NK-92 (cell line): ENCODE data around the gene POC1A.

Experiments
- DNase-seq: peaks from one replicate; lab custom pipeline; 2025; ENCODE audit not compliant: unreplicated experiment; lab: John Stamatoyannopoulos, UW

Gene POC1A

DNA sequence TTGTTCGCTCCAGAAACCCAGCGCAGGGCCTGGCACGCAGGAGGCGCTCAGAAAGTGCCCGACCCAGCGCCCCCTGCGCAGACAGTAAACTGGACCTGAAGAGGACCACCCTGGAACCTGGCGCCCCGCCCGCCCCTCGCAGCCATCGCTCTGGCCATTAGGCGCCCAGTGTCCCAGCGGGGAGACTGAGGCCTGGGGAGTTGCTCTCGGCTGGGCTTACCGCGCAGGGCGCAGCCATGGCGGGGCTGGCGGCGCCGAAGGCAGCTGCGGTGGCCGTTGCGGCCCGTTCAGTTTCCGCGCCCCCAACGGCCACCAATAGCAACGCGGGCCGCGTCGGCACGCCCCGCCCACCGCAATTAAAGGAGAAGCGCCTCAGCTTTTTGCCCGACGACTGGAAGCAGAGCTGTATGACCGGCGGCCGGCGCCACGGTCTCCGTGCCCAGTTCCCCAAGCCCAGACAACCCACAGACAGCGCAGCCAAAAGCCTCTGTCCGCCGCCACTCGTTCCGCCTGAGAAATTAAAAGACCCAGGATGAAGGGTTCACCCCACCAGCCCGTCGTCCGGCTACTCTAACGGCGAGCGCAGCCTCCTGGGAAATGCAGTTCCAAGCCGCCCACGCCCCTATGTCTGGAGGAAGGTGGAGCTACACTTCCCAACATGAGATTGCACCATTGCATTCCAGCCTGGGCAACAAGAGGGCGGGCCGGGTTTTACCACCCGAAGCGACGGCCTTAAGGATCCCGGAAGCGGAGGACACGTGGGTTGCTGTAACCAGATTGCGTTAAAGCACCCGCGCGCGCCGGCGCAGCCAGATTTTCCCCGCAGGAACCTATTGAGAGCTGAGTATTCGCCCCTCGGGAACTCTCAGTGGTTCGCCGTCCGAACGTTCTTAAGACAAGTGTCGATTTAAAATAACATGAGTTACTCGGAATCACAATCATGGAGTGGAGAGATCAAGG, at the start of gene POC1A:
Gene POC1A, minus strand, starts transcription at position 289 of the 960 bp plus-strand sequence. Its CDS starts 51 bp downstream, at position 238.
- no peak for DNase-seq

- DNase-seq: no peak
Observed at GRCh38 chr3:52203701-52204100, 49.5 kb upstream of the POC1A start.

GRCh38 chr3:52202384-52203077, 48.3 kb upstream of the POC1A start:
- DNase-seq: no peak

DNA sequence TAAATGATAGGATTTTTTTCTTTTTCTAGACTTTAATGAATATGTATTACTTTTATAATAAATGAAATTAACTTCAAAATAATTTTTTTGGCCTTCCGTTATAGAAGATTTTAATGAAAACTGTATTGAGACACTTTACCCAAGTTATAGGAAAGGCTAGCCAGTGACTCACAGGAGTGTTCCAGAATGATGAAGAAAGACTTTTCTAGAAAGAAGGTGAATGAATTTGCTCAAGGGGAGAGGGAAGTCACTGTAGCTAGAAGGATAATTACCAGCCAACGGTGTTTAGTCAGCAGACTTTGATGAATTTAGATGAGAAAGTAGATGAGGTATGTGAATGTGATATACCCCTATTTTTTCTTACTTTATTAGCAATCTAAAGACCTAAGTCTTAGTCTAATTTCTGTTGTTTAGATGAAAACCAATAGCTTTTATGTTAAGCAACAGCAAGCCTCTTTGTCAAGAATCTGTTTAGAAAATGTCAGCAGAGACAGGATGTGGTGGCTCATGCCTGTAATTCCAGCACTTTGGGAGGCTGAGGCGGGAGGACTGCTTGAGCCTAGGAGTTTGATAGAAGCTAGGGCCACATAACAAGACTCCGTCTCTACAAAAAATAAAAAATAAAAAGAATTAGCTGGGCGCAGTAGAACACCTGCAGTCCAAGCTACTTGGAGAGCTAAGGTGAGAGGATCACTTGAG, 46.9 kb upstream of the POC1A start:
- DNase-seq: no peak

DNA sequence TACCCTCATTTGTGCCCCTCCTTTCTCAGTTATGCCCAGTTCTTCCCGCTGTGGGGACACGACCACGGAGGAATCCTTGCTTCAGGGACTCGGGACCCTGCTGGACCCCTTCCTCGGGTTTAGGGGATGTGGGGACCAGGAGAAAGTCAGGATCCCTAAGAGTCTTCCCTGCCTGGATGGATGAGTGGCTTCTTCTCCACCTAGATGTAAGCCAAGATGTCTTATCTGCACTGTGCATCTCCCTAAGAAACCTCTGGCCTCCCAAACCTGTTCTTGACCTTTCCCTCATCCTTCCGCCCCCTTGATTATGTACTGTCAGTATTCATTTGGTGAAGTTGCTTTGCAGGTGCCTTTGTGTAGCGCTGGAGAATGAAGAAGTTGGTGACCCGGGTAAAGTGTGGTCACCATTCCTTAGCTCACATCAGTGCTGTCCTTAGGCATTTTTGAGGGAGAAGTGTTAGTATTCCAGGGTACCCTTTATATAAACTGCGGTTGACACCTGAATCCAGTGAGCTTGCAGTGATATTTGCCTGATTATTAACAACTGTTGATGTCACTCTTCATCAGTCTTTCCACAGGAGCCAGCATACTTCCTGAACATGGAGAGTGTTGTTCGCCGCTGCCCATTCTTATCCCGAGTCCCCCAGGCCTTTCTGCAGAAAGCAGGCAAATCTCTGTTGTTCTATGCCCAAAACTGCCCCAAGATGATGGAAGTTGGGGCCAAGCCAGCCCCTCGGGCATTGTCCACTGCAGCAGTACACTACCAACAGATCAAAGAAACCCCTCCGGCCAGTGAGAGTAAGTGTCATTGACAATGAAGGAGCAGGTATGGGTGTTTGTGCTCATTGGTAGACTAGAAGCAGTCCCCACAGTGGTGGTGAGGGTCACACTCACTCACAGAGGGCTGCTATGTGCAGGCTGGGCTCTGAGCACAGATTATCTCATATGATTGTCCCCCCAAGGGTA, 44.7 kb upstream of the POC1A start:
- DNase-seq: no peak

DNA sequence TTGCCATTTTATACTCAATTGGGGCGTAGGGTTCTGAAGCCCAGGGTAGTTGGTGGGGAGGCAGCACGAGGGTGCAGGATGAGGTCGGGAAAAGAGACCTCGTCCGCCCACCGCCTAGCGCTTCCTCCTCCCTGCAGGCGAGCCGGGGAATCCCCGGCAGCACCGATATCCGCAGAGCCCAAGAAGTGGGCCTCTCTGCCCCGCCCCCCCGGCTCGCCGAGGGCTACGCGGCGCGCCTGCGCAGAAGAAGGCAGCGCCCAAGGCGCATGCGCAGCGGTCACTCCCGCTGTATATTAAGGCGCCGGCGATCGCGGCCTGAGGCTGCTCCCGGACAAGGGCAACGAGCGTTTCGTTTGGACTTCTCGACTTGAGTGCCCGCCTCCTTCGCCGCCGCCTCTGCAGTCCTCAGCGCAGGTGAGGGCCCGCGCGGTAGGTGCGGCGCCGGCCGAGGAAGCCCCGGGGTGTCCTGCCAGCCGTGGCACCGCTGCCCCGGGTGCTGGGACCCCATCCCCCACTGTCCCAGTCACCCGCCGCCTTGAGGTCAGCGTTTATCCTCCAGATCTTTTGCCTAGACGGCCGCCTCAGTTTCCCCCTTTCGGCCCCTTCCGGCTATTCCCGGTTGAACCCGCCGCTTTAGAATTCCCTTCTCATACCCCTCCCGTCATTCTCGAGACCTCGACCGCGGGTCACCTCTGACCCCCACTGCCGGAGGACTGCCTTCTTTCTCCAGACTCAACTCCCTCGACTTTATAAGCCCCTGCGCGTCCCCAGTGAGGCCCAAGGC, 43.8 kb upstream of the POC1A start, which contains the start of gene ALAS1:
Gene ALAS1, plus strand, starts transcription at position 319 of the 784 bp plus-strand sequence. CDS start 1,082 bp downstream, outside the sequence.
- peak; percentile 75 for DNase-seq

- no peak for DNase-seq
Observed at GRCh38 chr3:52197499-52197841, 43.2 kb upstream of the POC1A start.

DNA sequence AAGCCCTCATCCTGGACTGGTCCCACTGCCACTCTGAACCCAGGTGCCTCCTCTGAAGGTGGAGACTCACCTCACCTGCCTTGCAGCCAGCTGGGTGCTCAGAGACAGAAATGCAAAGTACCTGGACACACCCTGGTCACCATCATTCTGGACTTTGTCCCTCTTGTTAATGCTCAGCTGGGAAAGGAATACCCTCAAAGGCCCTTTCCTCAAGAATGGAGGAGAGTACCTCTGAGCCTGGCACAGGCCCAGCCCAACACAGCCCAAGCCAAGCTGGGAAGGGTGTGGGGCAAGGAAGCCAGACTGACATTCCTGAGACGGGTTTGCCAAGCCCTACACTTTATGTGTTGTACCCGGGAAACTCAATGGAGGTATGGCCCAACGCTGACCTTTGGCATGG, 42.8 kb upstream of the POC1A start:
- no peak for DNase-seq

DNA sequence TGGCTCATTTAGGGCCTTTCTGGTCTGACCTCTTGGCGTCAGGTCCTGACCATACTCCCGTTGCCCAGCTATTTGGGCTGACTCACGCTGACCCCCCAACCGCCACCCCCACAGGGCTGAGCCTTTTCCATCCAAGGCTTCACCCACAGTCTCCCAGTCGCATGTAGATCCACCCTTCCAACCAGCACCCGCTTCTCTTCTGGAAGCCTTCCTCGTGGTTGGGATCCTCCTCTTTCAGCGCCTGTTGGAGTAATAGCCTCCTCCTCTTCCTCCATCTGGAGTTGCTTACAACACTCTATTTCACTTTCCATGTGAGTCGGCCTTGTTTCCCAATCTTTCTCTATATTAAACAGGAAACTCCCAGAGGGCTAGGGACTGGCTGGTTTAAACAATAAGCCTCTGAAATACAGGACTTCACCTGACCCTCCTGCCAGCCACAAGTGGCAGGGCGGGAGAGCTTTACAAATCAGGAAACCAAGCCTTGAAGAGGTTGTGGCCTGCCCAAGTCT, 41.7 kb upstream of the POC1A start:
- no peak for DNase-seq

GRCh38 chr3:52195291-52195597, 41.0 kb upstream of the POC1A start:
- DNase-seq: no peak

DNA sequence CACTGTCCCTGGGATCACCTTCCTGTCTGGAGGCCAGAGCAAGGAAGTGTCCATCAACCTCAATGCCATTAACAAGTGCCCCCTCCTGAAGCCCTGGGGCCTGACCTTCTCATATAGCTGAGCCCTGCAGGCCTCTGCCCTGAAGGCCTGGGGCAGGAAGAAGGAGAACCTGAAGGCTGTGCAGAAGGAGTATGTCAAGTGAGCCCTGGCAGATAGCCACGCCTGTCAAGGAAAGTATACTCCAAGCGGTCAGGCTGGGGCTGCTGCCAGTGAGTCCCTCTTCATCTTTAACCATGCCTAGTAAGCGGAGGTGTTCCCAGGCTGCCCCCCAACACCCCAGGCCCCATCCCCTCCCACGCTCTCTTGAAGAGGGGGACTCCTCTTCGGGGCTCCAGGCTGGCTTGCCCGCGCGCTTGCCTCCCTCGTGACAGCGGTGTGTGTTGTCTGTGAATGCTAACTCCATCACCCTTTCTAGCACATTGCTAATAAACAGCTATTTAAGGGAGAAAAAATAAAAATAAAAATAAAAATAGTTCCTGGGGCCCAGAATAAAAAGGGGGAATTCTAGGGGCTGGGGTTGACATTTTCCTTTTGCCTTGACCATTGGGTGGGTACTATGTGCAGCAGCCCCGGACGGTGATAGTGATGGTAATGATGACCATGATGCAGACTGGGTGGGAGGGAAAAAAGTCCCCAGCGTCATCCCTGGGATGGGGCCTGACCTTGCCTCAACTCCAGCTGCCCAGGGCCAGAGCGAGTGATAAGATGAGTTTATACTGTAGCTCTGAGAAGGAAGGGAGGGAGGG, 40.5 kb upstream of the POC1A start:
- DNase-seq: no peak

- no peak for DNase-seq
Observed at GRCh38 chr3:52193065-52193464, 38.8 kb upstream of the POC1A start.

- no peak for DNase-seq
Observed at GRCh38 chr3:52191663-52192062, 37.4 kb upstream of the POC1A start.

GRCh38 chr3:52190294-52191074, 36.3 kb upstream of the POC1A start:
- no peak for DNase-seq

DNA sequence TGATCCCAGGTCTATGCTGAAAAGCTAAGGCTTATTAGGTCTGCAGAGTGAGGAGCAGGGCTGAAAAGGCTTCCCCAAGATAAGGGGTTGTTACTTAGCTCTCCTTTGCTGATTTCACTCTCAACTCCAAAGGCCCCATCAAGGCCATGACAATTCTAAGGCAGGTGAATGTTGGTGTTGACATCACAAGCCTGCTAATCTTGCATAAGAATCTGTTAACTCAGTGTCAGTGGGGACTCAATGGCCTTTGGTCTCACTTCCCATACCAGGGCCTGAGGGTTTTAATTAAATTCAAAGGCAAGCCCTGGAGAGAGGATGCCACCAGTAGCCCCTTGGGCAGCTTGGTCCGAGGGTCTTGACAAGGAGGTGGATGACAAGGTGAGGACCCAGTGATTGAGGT, 34.3 kb upstream of the POC1A start:
- DNase-seq: no peak

GRCh38 chr3:52186729-52187128, 32.5 kb upstream of the POC1A start:
- no peak for DNase-seq

- no peak for DNase-seq
Observed at GRCh38 chr3:52185837-52186236, 31.6 kb upstream of the POC1A start.

GRCh38 chr3:52185311-52185710, 31.1 kb upstream of the POC1A start:
- DNase-seq: no peak
